Measurements from ENCODE around the gene POLR3G. TPM values are rescaled to one million over a fixed set of nuclear protein-coding genes. Genes with fewer than 3 reads are reported as not detected.

Gene POLR3G
- total RNA-seq, 1 experiment from 2014 or later, result 4.4 TPM

GRCh38 chr5:90438100-90438499 is 36.6 kb upstream of the POLR3G start:
- BruUV-seq (replicated peaks), result no TSS peak
- intact Hi-C loops (cut with micrococcal nuclease; ENCODE audit: unreplicated experiment), result loop anchor here (2.0 kb wide), 1 partner anchor 165 kb away; no protein-coding TSS in a partner anchor
- POLR2A ChIA-PET (ENCODE audit: unreplicated experiment), result no interaction called here
- H4K20me1 ChIP-seq (ENCODE audit: insufficient read depth), result 0 out of 2 replicates have a peak, but pooled peaks cover 4% of the 10 kb centered on the region
- no peaks in the 10 kb centered on the region for H3K27me3 ChIP-seq (ENCODE audit: insufficient read depth, low read depth)
- peak overlapping the region; percentile 49; the same call in 1 of the 2 replicates for H3K27ac ChIP-seq
- H3K4me2 ChIP-seq, result peak overlapping the region; percentile 43
- H3K9me3 ChIP-seq (ENCODE audit: insufficient read depth, low read depth), result no peaks in the 10 kb centered on the region
- H3K4me1 ChIP-seq (replicated peaks; ENCODE audit: insufficient read depth), result peaks cover 19% of the 10 kb centered on the region
- H2AFZ ChIP-seq, result no peak overlapping the region
- H3K79me2 ChIP-seq (ENCODE audit: low read depth), result no peaks in the 10 kb centered on the region
- no peaks in the 10 kb centered on the region for H3F3A ChIP-seq (ENCODE audit: insufficient read depth, low read depth)
- no peak for TF ChIP-seq EZH2 (IDR thresholded peaks at IDR 0.05; ENCODE audit: low read depth)
- no peak for TF ChIP-seq CTCF (conservative IDR thresholded peaks at IDR 0.05)
- DNase-seq, result peak in 1 of 2 experiments; percentile 82
- no peaks in the 10 kb centered on the region for H3K9me2 ChIP-seq (ENCODE audit: insufficient read depth)
- H3K4me3 ChIP-seq, result no peak overlapping the region
- CTCF ChIA-PET, result interaction anchor here (0.6 kb wide), 1 partner anchor 346 kb away, joined by 3 read pairs; no protein-coding TSS in a partner anchor
- no peaks in the 10 kb centered on the region for H3K36me3 ChIP-seq (ENCODE audit: low read depth)

DNA sequence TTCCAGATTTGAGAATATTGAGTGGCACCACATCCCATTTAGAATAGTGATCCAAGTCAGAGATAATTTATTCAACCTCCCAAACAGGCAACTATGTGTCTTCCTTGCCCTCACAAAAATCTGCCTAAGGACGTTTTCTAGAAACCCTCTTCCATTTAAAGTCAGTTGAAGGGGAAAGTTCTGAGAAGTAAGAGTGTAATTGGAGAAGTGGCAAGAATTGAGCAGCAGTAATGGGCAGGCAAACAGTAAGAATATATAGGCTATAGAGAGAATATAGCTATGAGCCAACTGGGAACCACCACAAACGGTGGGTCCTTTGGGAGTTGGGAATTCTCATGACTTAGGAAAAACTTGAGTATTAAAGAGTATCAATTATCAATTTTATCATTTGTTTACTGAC is 34.0 kb upstream of the POLR3G start:
- no peaks in the 10 kb centered on the region for H3K27me3 ChIP-seq (ENCODE audit: insufficient read depth, low read depth)
- H3K4me1 ChIP-seq (replicated peaks; ENCODE audit: insufficient read depth), result peaks cover 19% of the 10 kb centered on the region
- POLR2A ChIA-PET (ENCODE audit: unreplicated experiment), result no interaction called here
- H4K20me1 ChIP-seq (ENCODE audit: insufficient read depth), result no peaks in the 10 kb centered on the region
- no peak overlapping the region for H3K4me2 ChIP-seq
- H3K9me3 ChIP-seq (ENCODE audit: insufficient read depth, low read depth), result no peaks in the 10 kb centered on the region
- no peaks in the 10 kb centered on the region for H3K9me2 ChIP-seq (ENCODE audit: insufficient read depth)
- no TSS peak for BruUV-seq (replicated peaks)
- H2AFZ ChIP-seq, result 0 out of 2 replicates have a peak overlapping the region, but pooled peaks have one; percentile 67
- no peaks in the 10 kb centered on the region for H3K79me2 ChIP-seq (ENCODE audit: low read depth)
- H3K27ac ChIP-seq, result no peak overlapping the region
- CTCF ChIA-PET, result interaction anchor here (0.6 to 0.8 kb wide), 2 partner anchors 8 to 89 kb away, joined by 4 to 8 read pairs; no protein-coding TSS in a partner anchor
- intact Hi-C loops (cut with micrococcal nuclease; ENCODE audit: unreplicated experiment), result no loop called here
- no peaks in the 10 kb centered on the region for H3K36me3 ChIP-seq (ENCODE audit: low read depth)
- no peaks in the 10 kb centered on the region for H3F3A ChIP-seq (ENCODE audit: insufficient read depth, low read depth)
- DNase-seq, result no peak
- H3K4me3 ChIP-seq, result no peak overlapping the region
- TF ChIP-seq EZH2 (IDR thresholded peaks at IDR 0.05; ENCODE audit: low read depth), result no peak
- TF ChIP-seq CTCF (conservative IDR thresholded peaks at IDR 0.05), result no peak

DNA sequence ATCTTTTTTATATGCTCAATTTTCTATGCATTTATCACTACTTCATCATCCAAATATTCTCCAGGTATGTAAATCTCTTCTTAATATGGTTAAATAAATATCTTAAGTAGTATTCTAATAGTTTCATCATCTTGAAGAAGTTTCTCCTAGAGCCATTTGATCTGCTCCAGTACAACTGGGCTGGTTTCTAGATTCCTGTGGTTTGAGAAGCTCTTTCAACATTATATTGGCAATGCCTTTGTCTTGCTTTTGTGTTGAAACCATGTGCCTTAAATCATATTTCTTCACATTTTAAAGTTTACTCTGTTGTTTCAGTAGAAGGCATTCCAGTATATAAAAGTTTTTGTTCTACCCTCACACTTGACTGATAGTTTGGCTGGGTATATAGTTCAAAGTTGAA is 27.7 kb upstream of the POLR3G start:
- no peak for TF ChIP-seq CTCF (conservative IDR thresholded peaks at IDR 0.05)
- TF ChIP-seq EZH2 (IDR thresholded peaks at IDR 0.05; ENCODE audit: low read depth), result no peak
- H3K36me3 ChIP-seq (ENCODE audit: low read depth), result no peaks in the 10 kb centered on the region
- no peaks in the 10 kb centered on the region for H3K4me1 ChIP-seq (replicated peaks; ENCODE audit: insufficient read depth)
- no peaks in the 10 kb centered on the region for H3K9me2 ChIP-seq (ENCODE audit: insufficient read depth)
- BruUV-seq (replicated peaks), result no TSS peak
- no peak overlapping the region for H2AFZ ChIP-seq
- no peak overlapping the region for H3K4me2 ChIP-seq
- no peak overlapping the region for H3K27ac ChIP-seq
- no peak overlapping the region for H3K4me3 ChIP-seq
- peak in 1 of 2 experiments; percentile 37 for DNase-seq
- CTCF ChIA-PET, result no interaction called here
- no peaks in the 10 kb centered on the region for H4K20me1 ChIP-seq (ENCODE audit: insufficient read depth)
- POLR2A ChIA-PET (ENCODE audit: unreplicated experiment), result no interaction called here
- H3K9me3 ChIP-seq (ENCODE audit: insufficient read depth, low read depth), result no peaks in the 10 kb centered on the region
- H3K79me2 ChIP-seq (ENCODE audit: low read depth), result no peaks in the 10 kb centered on the region
- no peaks in the 10 kb centered on the region for H3K27me3 ChIP-seq (ENCODE audit: insufficient read depth, low read depth)
- H3F3A ChIP-seq (ENCODE audit: insufficient read depth, low read depth), result no peaks in the 10 kb centered on the region
- intact Hi-C loops (cut with micrococcal nuclease; ENCODE audit: unreplicated experiment), result no loop called here

Data from PC-9 (cell line).